Trophoblast cell (in vitro differentiated cells and primary cell): ENCODE data around the gene ASB11.

Experiments
- DNase-seq, 2 donors: peaks; one replicate each; pipeline ENCODE4 v3.0.0-alpha.2; 2016
- H2AFZ ChIP-seq: 2 replicates; pipeline ENCODE4 v1.6.1; 2013; ENCODE audit warnings: low read length, moderate library complexity, mild to moderate bottlenecking; ENCODE audit not compliant: insufficient read depth, poor library complexity
- H2AK5ac ChIP-seq: 2 replicates; pipeline ENCODE4 v1.6.1; 2013; ENCODE audit warnings: mild to moderate bottlenecking, low read length
- H2BK120ac ChIP-seq: 2 replicates; pipeline ENCODE4 v1.6.1; 2013; ENCODE audit warnings: low read length, mild to moderate bottlenecking, moderate library complexity; ENCODE audit not compliant: insufficient read depth, poor library complexity
- H2BK12ac ChIP-seq: 2 replicates; pipeline ENCODE4 v1.6.1; 2013; ENCODE audit warnings: mild to moderate bottlenecking, low read length, moderate library complexity
- H2BK5ac ChIP-seq: 2 replicates; pipeline ENCODE4 v1.6.1; 2013; ENCODE audit warnings: low read length, low read depth, moderate library complexity, mild to moderate bottlenecking; ENCODE audit not compliant: poor library complexity
- H3K14ac ChIP-seq: 2 replicates; pipeline ENCODE4 v1.6.1; 2013; ENCODE audit warnings: mild to moderate bottlenecking, low read length
- H3K18ac ChIP-seq: 2 replicates; pipeline ENCODE4 v1.6.1; 2013; ENCODE audit warnings: mild to moderate bottlenecking, low read length
- H3K23ac ChIP-seq: 2 replicates; pipeline ENCODE4 v1.6.1; 2013; ENCODE audit warnings: low read length
- H3K27ac ChIP-seq: 2 replicates; pipeline ENCODE4 v1.5.1; 2013; ENCODE audit warnings: low read depth, mild to moderate bottlenecking, inconsistent platforms, low read length, moderate library complexity
- H3K27me3 ChIP-seq: 2 replicates; pipeline ENCODE4 v1.6.1; 2013; ENCODE audit warnings: inconsistent platforms, mild to moderate bottlenecking, low read length, moderate library complexity; ENCODE audit not compliant: insufficient read depth
- H3K36me3 ChIP-seq, 2 experiments: 1 replicate in 1 of 2; 2 replicates in 1 of 2; pipeline ENCODE4 v1.6.1; 2013; ENCODE audit warnings: low read length in 2 of 2, mild to moderate bottlenecking in 2 of 2, moderate library complexity in 1 of 2; ENCODE audit not compliant: insufficient read depth in 2 of 2, control insufficient read depth in 1 of 2
- H3K4ac ChIP-seq: 2 replicates; pipeline ENCODE4 v1.6.1; 2013; ENCODE audit warnings: low read depth, mild to moderate bottlenecking, low read length, moderate library complexity
- H3K4me1 ChIP-seq, 2 experiments: 1 replicate in 1 of 2; 2 replicates in 1 of 2; pipeline ENCODE4 v1.6.1; 2013; ENCODE audit warnings: low read length in 2 of 2, mild to moderate bottlenecking in 2 of 2, moderate library complexity in 1 of 2; ENCODE audit not compliant: insufficient read depth in 2 of 2, control insufficient read depth in 1 of 2
- H3K4me2 ChIP-seq: 2 replicates; pipeline ENCODE4 v1.6.1; 2013; ENCODE audit warnings: inconsistent platforms, mild to moderate bottlenecking, low read length, moderate library complexity
- H3K4me3 ChIP-seq: 2 replicates; pipeline ENCODE4 v1.5.1; 2013; ENCODE audit warnings: mild to moderate bottlenecking, low read depth, low read length, inconsistent platforms
- H3K79me1 ChIP-seq: one replicate; pipeline ENCODE4 v1.6.1; 2013; ENCODE audit warnings: low read length
- H3K79me2 ChIP-seq: 2 replicates; pipeline ENCODE4 v1.6.1; 2013; ENCODE audit warnings: low read length, mild to moderate bottlenecking; ENCODE audit not compliant: control insufficient read depth, insufficient read depth, poor library complexity
- H3K9ac ChIP-seq: 2 replicates; pipeline ENCODE4 v1.6.1; 2013; ENCODE audit warnings: mild to moderate bottlenecking, low read length
- H3K9me3 ChIP-seq: 2 replicates; pipeline ENCODE4 v1.6.1; 2013; ENCODE audit warnings: low read depth, mild to moderate bottlenecking, control low read depth, inconsistent platforms, low read length; ENCODE audit not compliant: insufficient read depth
- H4K12ac ChIP-seq: 2 replicates; pipeline ENCODE4 v1.6.1; 2013; ENCODE audit warnings: low read depth, mild to moderate bottlenecking, low read length, moderate library complexity
- H4K8ac ChIP-seq: 2 replicates; pipeline ENCODE4 v1.6.1; 2013; ENCODE audit warnings: low read depth, mild to moderate bottlenecking, low read length, moderate library complexity
- H4K91ac ChIP-seq: one replicate; pipeline ENCODE4 v1.6.1; 2013; ENCODE audit warnings: low read depth, mild to moderate bottlenecking, low read length, moderate library complexity
- WGBS: extraction: QIAGEN DNeasy Blood & Tissue Kit; methylation state at CpG from one replicate; pipeline ENCODE4 v1.1.7; 2013; ENCODE audit warnings: missing lambda C conversion rate; ENCODE audit not compliant: insufficient read length, insufficient coverage; ENCODE audit errors: extremely low coverage; 5-methylcytosine and 5-hydroxymethylcytosine counted together

Gene ASB11

DNA sequence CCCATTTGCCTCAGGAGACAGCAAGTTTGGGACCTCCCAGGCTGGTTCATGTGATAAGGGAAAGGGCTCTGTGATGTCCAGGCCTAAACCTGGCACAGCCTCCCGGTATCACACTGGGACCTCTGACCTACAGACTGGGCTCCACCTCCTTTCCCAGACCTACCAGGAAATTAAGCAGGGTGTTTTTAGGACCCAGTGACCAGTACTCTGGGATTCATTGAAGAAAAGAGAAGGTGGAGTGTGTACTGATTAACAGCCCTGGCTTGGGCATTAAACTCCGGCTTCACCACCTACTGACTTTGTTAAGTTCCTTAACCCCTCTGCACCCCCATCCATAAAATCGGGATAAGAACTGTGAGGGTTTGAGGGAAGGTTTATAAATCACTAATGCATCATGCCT lies 74.1 kb downstream of the ASB11 start:
- H3K27ac ChIP-seq: no peak overlapping the region
- no peak overlapping the region for H4K12ac ChIP-seq
- no peak for DNase-seq
- no peak overlapping the region for H4K91ac ChIP-seq
- H3K23ac ChIP-seq: no peak overlapping the region
- H2BK120ac ChIP-seq: no peak overlapping the region
- H3K79me2 ChIP-seq: no peaks in the 10 kb centered on the region
- H2AK5ac ChIP-seq: no peak overlapping the region
- no peaks in the 10 kb centered on the region for H3K9me3 ChIP-seq
- no peak overlapping the region for H3K4me2 ChIP-seq
- no peak overlapping the region for H2AFZ ChIP-seq
- H3K4ac ChIP-seq: no peak overlapping the region
- H2BK5ac ChIP-seq: no peak overlapping the region
- no peak overlapping the region for H3K18ac ChIP-seq
- H3K4me1 ChIP-seq: no peaks in the 10 kb centered on the region
- H4K8ac ChIP-seq: no peak overlapping the region
- no peaks in the 10 kb centered on the region for H3K27me3 ChIP-seq
- H3K4me3 ChIP-seq: no peak overlapping the region
- no peak overlapping the region for H3K9ac ChIP-seq
- no peaks in the 10 kb centered on the region for H3K79me1 ChIP-seq
- WGBS: no CpG with 5 or more reads among the region's 3 CpGs
- no peaks in the 10 kb centered on the region for H3K36me3 ChIP-seq
- no peak overlapping the region for H3K14ac ChIP-seq
- no peak overlapping the region for H2BK12ac ChIP-seq

GRCh38 chrX:15240414-15240813 lies 75.0 kb downstream of the ASB11 start:
- no peak overlapping the region for H4K91ac ChIP-seq
- H3K79me1 ChIP-seq: no peaks in the 10 kb centered on the region
- no peaks in the 10 kb centered on the region for H3K27me3 ChIP-seq
- no peaks in the 10 kb centered on the region for H3K4me1 ChIP-seq
- no peak overlapping the region for H4K8ac ChIP-seq
- no peak overlapping the region for H2AFZ ChIP-seq
- H3K79me2 ChIP-seq: no peaks in the 10 kb centered on the region
- no peak overlapping the region for H3K4me2 ChIP-seq
- no peak overlapping the region for H2BK12ac ChIP-seq
- H2BK5ac ChIP-seq: no peak overlapping the region
- no peak overlapping the region for H2AK5ac ChIP-seq
- no peak overlapping the region for H3K4ac ChIP-seq
- no peak overlapping the region for H3K14ac ChIP-seq
- WGBS: no CpG with 5 or more reads among the region's 5 CpGs
- H3K9ac ChIP-seq: no peak overlapping the region
- no peaks in the 10 kb centered on the region for H3K36me3 ChIP-seq
- H4K12ac ChIP-seq: no peak overlapping the region
- no peak overlapping the region for H3K23ac ChIP-seq
- H2BK120ac ChIP-seq: no peak overlapping the region
- no peak overlapping the region for H3K18ac ChIP-seq
- no peaks in the 10 kb centered on the region for H3K9me3 ChIP-seq
- no peak overlapping the region for H3K4me3 ChIP-seq
- DNase-seq: no peak
- no peak overlapping the region for H3K27ac ChIP-seq

DNA sequence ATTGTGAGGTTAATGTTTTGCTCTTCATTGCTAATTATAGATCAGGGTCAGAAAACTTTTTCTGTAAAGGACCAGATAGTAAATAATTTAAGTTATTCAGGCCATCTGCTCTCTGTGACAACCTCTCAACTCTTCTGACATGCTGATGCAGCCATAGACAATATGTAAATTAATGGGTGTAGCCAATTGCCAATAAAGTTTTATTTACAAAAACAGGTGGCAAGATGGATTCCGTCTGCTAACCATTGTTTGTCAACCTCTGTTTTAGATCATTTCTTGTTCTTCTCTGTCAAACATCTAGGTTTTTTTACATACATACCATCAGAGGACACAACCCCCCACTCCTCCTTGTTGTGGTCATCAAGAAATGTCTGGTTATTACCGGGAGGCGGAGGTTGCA lies 79.3 kb downstream of the ASB11 start:
- no CpG with 5 or more reads among the region's 3 CpGs for WGBS
- Histone ChIP-seq H3K4ac (no peak overlapping the region), H3K9me3 (no peaks in the 10 kb centered on the region), H3K9ac (no peak overlapping the region), H2BK5ac (no peak overlapping the region), H3K79me2 (no peaks in the 10 kb centered on the region), H3K14ac (no peak overlapping the region), H2BK120ac (no peak overlapping the region), H4K8ac (no peak overlapping the region), H3K79me1 (no peaks in the 10 kb centered on the region), H3K4me3 (no peak overlapping the region), H2AK5ac (no peak overlapping the region), H3K18ac (no peak overlapping the region), H3K36me3 (no peaks in the 10 kb centered on the region), H3K27ac (no peak overlapping the region), H3K4me1 (no peaks in the 10 kb centered on the region), H4K12ac (no peak overlapping the region), H3K27me3 (no peaks in the 10 kb centered on the region), H3K23ac (no peak overlapping the region), H2BK12ac (no peak overlapping the region), H3K4me2 (no peak overlapping the region), H4K91ac (no peak overlapping the region), H2AFZ (no peak overlapping the region)
- no peak for DNase-seq

GRCh38 chrX:15235001-15235400 lies 80.4 kb downstream of the ASB11 start:
- Histone ChIP-seq H4K8ac (no peak overlapping the region), H2BK120ac (no peak overlapping the region), H2BK5ac (no peak overlapping the region), H3K9me3 (no peaks in the 10 kb centered on the region), H2AK5ac (no peak overlapping the region), H3K27me3 (no peaks in the 10 kb centered on the region), H3K4me3 (no peak overlapping the region), H3K4me1 (no peaks in the 10 kb centered on the region), H3K4me2 (no peak overlapping the region), H2AFZ (no peak overlapping the region), H4K12ac (no peak overlapping the region), H3K79me1 (no peaks in the 10 kb centered on the region), H3K14ac (no peak overlapping the region), H3K27ac (no peak overlapping the region), H4K91ac (no peak overlapping the region), H2BK12ac (no peak overlapping the region), H3K23ac (no peak overlapping the region), H3K4ac (no peak overlapping the region), H3K18ac (no peak overlapping the region), H3K36me3 (no peaks in the 10 kb centered on the region), H3K9ac (no peak overlapping the region), H3K79me2 (no peaks in the 10 kb centered on the region)
- no CpG with 5 or more reads among the region's 1 CpG for WGBS
- no peak for DNase-seq
